HG03520 (cell line): Measurements from ENCODE around the gene ACSF2.
"Not testable (repeated sequence)": the region's sequence is repeated elsewhere in the genome, so short reads cannot be mapped to it uniquely, and the experiment has no call there.

ENCODE experiments used
- ATAC-seq: cut with Tn5 transposase; IDR thresholded peaks from one replicate; pipeline ENCODE4 v1.9.1; 2021; ENCODE audit warnings: mild to moderate bottlenecking, moderate library complexity; ENCODE audit not compliant: unreplicated experiment

Gene ACSF2

DNA sequence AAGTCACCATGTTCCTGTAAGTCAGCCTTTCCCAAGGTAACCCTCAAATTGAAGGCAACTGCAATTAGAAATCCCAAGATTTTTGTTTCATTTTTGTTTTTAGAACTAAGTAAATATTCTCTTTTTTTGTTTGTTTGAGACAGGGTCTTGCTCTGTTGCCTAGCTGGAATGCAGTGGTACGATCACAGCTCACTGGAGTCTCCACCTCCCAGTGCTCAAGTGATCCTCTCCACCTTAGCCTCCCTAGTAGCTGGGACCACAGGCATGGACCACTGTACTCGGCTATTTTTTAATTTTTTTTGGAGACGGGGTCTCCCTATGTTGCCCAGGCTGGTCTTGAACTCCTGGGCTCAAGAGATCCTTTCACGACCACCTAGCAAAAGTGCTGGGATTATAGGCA lies 18.1 kb upstream of the ACSF2 start:
- ATAC-seq = no peak

- ATAC-seq = no peak
Observed at GRCh38 chr17:50412188-50412732, 13.8 kb upstream of the ACSF2 start.

- ATAC-seq = no peak
Observed at GRCh38 chr17:50414808-50415207, 11.2 kb upstream of the ACSF2 start.

GRCh38 chr17:50419577-50419976 lies 6.4 kb upstream of the ACSF2 start:
- not testable (repeated sequence) for ATAC-seq

GRCh38 chr17:50420419-50421112 lies 5.5 kb upstream of the ACSF2 start:
- ATAC-seq = no peak

GRCh38 chr17:50421308-50422051 lies 4.5 kb upstream of the ACSF2 start:
- ATAC-seq = no peak

- no peak for ATAC-seq
Observed at GRCh38 chr17:50422738-50423137, 3.3 kb upstream of the ACSF2 start.

DNA sequence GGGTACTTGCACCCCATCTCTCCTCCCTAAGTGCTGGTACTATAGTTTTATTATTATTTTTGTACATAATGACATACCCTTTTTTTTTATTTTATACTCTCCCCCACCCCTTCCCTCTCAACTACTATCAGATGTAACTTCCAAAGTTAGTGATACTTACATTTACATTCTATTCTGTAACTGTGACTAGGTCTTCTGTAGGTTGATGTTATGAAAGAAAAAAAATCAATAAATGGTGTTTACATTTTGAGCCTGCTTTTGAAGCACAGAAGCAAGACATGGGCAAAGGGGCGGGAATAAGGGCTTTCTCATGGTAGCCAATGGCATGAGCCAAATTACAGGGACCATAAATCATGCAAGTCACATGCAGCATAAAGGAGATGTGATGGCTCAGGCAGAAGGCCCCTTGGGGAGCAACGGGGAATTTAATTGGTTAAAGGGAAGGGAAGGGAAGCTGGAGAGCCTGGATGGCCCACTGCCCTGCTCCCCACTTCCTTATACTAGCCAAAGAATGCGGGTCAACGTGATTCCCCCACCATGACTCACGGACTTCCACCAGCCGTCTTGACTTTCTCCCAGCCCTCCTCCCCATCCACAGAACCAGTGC lies 2.4 kb upstream of the ACSF2 start:
- no peak for ATAC-seq

- ATAC-seq = no peak
Observed at GRCh38 chr17:50424246-50424995, 1.6 kb upstream of the ACSF2 start.

DNA sequence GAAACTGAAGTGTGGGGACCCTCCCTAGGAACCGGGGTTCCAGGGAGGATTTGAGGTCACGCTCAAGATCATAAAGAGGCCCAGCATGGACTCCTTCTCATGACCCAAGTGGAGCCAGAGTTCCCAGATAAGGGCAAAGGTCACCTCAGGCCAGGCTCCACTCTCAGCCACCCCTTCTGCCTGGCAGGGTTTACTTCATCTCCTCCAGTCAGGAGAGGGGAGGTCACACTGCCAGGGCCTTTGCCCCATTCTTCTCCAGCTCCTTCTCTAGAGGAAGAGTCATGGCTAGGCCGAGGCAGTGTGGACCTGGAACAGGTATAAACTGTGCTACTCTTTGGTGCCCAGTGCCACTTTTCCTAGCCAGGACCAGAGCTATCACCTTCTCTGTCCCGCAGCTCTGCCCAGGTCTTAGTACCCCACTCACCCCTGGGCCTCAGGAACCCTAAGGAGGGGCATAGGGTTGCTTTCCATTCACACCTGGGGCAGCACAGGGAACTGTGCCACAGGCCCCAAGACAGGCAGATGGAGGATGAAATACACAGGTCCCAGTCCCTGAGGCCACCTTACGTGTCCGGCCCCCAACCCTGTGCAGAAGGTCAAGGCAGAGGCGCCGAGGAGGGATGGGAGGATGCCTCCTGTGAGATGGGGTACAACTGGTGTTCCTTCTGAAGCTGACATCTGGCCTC lies 879 bp upstream of the ACSF2 start:
- ATAC-seq = no peak

- no peak for ATAC-seq
Observed at GRCh38 chr17:50426472-50426782, 409 bp downstream of the ACSF2 start.

GRCh38 chr17:50426814-50427787 lies 1.1 kb downstream of the ACSF2 start:
- ATAC-seq = no peak

- not testable (repeated sequence) for ATAC-seq
Observed at GRCh38 chr17:50428126-50428525, 2.1 kb downstream of the ACSF2 start.

DNA sequence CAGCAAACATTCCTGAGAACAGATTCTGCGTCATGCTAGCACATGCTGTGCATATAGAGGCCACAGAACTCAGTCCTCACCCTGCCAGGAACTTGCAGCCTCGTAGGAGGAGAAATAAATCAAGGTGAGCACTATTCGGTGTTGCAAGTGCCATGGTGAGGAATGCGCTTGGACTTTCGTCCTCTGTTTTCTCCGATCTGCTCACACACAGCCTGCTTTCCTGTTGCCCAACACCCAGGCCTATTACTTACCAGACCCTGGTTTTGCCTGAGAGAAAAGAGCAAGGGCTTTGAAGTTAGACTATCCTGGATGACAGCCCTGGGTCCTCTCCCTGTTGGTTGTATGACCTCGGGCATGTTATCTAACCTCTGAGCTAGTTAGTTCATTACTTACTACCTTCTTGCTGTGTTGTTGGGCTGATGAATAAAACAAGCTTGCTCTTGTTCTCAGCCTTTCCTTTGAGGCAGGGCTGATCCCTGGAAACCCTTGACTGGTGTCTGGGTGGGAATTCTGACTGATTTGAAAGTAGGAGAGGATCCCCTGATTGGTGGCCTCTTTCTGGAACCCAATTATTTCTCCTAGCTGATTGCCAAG lies 2.9 kb downstream of the ACSF2 start:
- no peak for ATAC-seq

DNA sequence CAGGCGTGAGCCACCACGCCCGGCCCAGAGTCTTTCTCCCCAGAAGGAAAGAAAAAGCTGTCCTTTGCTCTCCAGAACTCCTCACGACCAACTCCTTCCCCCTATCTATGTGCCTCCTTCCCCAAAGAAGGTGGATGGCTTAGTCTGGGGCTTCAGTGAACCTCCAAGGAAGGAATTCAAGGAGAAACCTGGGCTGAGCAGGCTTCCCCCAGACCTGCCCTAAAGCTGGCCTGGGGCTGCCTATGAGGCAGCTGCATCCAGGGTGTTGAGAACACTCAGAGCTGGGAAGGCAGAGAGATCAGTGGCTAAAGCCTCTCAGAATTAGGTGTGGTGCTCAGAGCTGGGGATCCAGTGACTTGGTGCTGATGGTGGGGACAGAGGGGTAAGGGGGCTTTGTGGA lies 3.8 kb downstream of the ACSF2 start:
- ATAC-seq = no peak

GRCh38 chr17:50430821-50431618 lies 5.0 kb downstream of the ACSF2 start:
- ATAC-seq = no peak

GRCh38 chr17:50432125-50432762 lies 6.2 kb downstream of the ACSF2 start:
- ATAC-seq = no peak

- no peak for ATAC-seq
Observed at GRCh38 chr17:50437409-50437808, 11.4 kb downstream of the ACSF2 start.
